HG03196 (cell line): Measurements from ENCODE around the gene CACNG4.

Experiments used
- ATAC-seq: cut with Tn5 transposase; IDR thresholded peaks from one replicate; pipeline ENCODE4 v1.9.1; 2021; ENCODE audit not compliant: unreplicated experiment

CACNG4 gene

GRCh38 chr17:66963909-66964771, at the start of gene CACNG4:
Gene CACNG4, plus strand, starts transcription at chr17:66964707. Its CDS starts 205 bp downstream, at chr17:66964912.
- no peak for ATAC-seq

- no peak for ATAC-seq
These were observed 49.3 kb upstream of the CACNG4 start for GRCh38 chr17:66915204-66915611.

GRCh38 chr17:66915792-66916191, 48.7 kb upstream of the CACNG4 start:
- no peak for ATAC-seq

- ATAC-seq = no peak
These were observed 47.6 kb upstream of the CACNG4 start for GRCh38 chr17:66916946-66917345.

- ATAC-seq = no peak
These were observed 45.6 kb upstream of the CACNG4 start for GRCh38 chr17:66918896-66919295.

- no peak for ATAC-seq
These were observed 44.1 kb upstream of the CACNG4 start for GRCh38 chr17:66920435-66920834.

- no peak for ATAC-seq
These were observed 43.6 kb upstream of the CACNG4 start for GRCh38 chr17:66920950-66921349.

GRCh38 chr17:66923886-66924285, 40.6 kb upstream of the CACNG4 start:
- ATAC-seq = no peak

GRCh38 chr17:66925811-66926500, 38.6 kb upstream of the CACNG4 start:
- no peak for ATAC-seq

GRCh38 chr17:66928949-66929348, 35.6 kb upstream of the CACNG4 start:
- no peak for ATAC-seq

GRCh38 chr17:66929591-66929990, 34.9 kb upstream of the CACNG4 start:
- no peak for ATAC-seq

- ATAC-seq = no peak
These were observed 33.6 kb upstream of the CACNG4 start for GRCh38 chr17:66930933-66931332.

GRCh38 chr17:66932311-66932710, 32.2 kb upstream of the CACNG4 start:
- ATAC-seq = no peak

- no peak for ATAC-seq
These were observed 30.5 kb upstream of the CACNG4 start for GRCh38 chr17:66934040-66934439.

- ATAC-seq = no peak
These were observed 28.8 kb upstream of the CACNG4 start for GRCh38 chr17:66935717-66936116.

- ATAC-seq = no peak
These were observed 25.9 kb upstream of the CACNG4 start for GRCh38 chr17:66938656-66939055.

- ATAC-seq = no peak
These were observed 24.9 kb upstream of the CACNG4 start for GRCh38 chr17:66939461-66940114.

GRCh38 chr17:66941249-66941648, 23.3 kb upstream of the CACNG4 start:
- ATAC-seq = no peak

- ATAC-seq = no peak
These were observed 22.6 kb upstream of the CACNG4 start for GRCh38 chr17:66941773-66942450.

GRCh38 chr17:66942451-66943264, 21.8 kb upstream of the CACNG4 start:
- no peak for ATAC-seq
